ENCODE measurements around the gene ECI1. TPM values are rescaled to one million over a fixed set of nuclear protein-coding genes. Genes with fewer than 3 reads are reported as not detected.

ECI1 gene
- total and polyA plus RNA-seq, 2 of the 13 experiments (the other 11 are each of a cell fraction or from before 2014, with no cell fraction given) = 82.0 to 102 TPM

DNA sequence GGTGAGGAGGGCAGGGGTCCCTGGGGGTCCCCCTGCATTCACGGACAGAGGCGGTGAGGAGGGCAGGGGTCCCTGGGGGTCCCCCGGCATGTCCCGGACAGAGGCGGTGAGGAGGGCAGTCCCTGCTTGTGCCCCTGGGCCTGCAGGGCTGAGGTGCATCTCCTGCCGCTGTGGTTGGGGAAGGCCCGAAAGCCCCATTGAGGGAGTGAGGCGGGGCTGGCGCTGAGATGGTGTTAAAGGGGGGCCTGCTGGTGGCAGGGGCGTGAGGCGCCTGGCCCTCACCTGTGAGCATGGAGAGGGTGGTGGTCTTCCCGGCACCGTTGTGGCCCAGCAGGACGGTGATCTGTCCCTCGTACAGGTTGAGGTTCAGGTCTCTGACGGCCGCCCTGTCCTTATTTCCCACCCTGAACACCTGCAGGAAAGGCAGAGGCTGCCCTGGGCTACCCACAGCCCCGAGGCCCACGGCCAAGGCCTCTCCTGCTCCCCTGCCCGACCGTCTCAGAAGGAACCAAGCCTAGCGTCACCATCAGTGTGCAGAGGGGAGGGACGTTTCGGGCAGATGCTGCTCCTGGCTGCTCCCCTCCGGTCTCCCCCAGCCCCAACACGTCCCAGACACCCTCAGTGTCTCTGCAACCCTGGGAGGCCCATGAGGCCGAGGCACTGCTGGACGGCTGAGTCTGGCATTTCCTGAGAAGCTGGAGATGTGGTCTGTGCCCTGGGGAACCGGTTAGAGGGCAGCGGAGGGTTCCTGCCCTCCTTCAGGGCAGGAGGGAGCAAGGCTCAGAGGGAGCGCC, 47.9 kb upstream of the ECI1 start:
- DNase-seq (ENCODE audit: low spot score) = no peak
- WGBS (ENCODE audit: low lambda C conversion rate) = no CpG with 5 or more reads among the region's 31 CpGs
- POLR2A ChIA-PET = no interaction called here
- H3K4me3 ChIP-seq (replicated peaks in 1 of 3; ENCODE audit: insufficient read depth in 1 of 3, low read depth in 2 of 3, low read length in 3 of 3) = no peak overlapping the region
- in situ Hi-C loops (cut with HindIII; ENCODE audit: extremely low pct_ligation_motif_present, low pct_unique_long_range_greater_than_20kb) = no loop called here
- no peaks in the 10 kb centered on the region for H3K9me3 ChIP-seq (ENCODE audit: low read length)
- ATAC-seq = no peak; the same call in 1 of the 3 replicates
- H3K36me3 ChIP-seq (replicated peaks in 1 of 2; ENCODE audit: control insufficient read depth in 1 of 2, insufficient read depth in 2 of 2, low read length in 2 of 2) = no peaks in the 10 kb centered on the region
- H2AFZ ChIP-seq (ENCODE audit: low read length) = no peak overlapping the region
- no peaks in the 10 kb centered on the region for H3K79me2 ChIP-seq (ENCODE audit: insufficient read depth, low read length)
- H3K27ac ChIP-seq (ENCODE audit: extremely low read length, insufficient read depth, low read length) = no peak overlapping the region
- intact Hi-C loops (cut with micrococcal nuclease; ENCODE audit: unreplicated experiment) = no loop called here
- FAIRE-seq = no peak
- H3K4me1 ChIP-seq (ENCODE audit: insufficient read depth, low read length) = peaks cover 10% of the 10 kb centered on the region
- H4K20me1 ChIP-seq (ENCODE audit: insufficient read depth, low read length) = no peaks in the 10 kb centered on the region
- no peak overlapping the region for H3K9ac ChIP-seq (ENCODE audit: insufficient read depth, low read depth, low read length)
- CTCF ChIA-PET (ENCODE audit: low intra/inter-chr PET ratio, low total read pairs) = no interaction called here
- H3K4me2 ChIP-seq (ENCODE audit: low read depth, low read length) = no peak overlapping the region
- H3K27me3 ChIP-seq (ENCODE audit: control insufficient read depth in 1 of 2, insufficient read depth in 2 of 2, low read length in 2 of 2) = peaks cover 10 to 42% of the 10 kb centered on the region in 2 experiments; a peak in 4 of 5 replicates
- BruUV-seq (replicated peaks) = no TSS peak
- TF ChIP-seq, protein P1, sequence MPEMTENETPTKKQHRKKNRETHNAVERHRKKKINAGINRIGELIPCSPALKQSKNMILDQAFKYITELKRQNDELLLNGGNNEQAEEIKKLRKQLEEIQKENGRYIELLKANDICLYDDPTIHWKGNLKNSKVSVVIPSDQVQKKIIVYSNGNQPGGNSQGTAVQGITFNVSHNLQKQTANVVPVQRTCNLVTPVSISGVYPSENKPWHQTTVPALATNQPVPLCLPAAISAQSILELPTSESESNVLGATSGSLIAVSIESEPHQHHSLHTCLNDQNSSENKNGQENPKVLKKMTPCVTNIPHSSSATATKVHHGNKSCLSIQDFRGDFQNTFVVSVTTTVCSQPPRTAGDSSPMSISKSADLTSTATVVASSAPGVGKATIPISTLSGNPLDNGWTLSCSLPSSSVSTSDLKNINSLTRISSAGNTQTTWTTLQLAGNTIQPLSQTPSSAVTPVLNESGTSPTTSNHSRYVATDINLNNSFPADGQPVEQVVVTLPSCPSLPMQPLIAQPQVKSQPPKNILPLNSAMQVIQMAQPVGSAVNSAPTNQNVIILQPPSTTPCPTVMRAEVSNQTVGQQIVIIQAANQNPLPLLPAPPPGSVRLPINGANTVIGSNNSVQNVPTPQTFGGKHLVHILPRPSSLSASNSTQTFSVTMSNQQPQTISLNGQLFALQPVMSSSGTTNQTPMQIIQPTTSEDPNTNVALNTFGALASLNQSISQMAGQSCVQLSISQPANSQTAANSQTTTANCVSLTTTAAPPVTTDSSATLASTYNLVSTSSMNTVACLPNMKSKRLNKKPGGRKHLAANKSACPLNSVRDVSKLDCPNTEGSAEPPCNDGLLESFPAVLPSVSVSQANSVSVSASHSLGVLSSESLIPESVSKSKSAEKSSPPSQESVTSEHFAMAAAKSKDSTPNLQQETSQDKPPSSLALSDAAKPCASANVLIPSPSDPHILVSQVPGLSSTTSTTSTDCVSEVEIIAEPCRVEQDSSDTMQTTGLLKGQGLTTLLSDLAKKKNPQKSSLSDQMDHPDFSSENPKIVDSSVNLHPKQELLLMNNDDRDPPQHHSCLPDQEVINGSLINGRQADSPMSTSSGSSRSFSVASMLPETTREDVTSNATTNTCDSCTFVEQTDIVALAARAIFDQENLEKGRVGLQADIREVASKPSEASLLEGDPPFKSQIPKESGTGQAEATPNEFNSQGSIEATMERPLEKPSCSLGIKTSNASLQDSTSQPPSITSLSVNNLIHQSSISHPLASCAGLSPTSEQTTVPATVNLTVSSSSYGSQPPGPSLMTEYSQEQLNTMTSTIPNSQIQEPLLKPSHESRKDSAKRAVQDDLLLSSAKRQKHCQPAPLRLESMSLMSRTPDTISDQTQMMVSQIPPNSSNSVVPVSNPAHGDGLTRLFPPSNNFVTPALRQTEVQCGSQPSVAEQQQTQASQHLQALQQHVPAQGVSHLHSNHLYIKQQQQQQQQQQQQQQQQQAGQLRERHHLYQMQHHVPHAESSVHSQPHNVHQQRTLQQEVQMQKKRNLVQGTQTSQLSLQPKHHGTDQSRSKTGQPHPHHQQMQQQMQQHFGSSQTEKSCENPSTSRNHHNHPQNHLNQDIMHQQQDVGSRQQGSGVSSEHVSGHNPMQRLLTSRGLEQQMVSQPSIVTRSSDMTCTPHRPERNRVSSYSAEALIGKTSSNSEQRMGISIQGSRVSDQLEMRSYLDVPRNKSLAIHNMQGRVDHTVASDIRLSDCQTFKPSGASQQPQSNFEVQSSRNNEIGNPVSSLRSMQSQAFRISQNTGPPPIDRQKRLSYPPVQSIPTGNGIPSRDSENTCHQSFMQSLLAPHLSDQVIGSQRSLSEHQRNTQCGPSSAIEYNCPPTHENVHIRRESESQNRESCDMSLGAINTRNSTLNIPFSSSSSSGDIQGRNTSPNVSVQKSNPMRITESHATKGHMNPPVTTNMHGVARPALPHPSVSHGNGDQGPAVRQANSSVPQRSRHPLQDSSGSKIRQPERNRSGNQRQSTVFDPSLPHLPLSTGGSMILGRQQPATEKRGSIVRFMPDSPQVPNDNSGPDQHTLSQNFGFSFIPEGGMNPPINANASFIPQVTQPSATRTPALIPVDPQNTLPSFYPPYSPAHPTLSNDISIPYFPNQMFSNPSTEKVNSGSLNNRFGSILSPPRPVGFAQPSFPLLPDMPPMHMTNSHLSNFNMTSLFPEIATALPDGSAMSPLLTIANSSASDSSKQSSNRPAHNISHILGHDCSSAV (CRISPR knock-in tag; IDR thresholded peaks at IDR 0.05; ENCODE audit: borderline replicate concordance) = no peak
- TF ChIP-seq, protein P2, sequence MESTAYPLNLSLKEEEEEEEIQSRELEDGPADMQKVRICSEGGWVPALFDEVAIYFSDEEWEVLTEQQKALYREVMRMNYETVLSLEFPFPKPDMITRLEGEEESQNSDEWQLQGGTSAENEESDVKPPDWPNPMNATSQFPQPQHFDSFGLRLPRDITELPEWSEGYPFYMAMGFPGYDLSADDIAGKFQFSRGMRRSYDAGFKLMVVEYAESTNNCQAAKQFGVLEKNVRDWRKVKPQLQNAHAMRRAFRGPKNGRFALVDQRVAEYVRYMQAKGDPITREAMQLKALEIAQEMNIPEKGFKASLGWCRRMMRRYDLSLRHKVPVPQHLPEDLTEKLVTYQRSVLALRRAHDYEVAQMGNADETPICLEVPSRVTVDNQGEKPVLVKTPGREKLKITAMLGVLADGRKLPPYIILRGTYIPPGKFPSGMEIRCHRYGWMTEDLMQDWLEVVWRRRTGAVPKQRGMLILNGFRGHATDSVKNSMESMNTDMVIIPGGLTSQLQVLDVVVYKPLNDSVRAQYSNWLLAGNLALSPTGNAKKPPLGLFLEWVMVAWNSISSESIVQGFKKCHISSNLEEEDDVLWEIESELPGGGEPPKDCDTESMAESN (CRISPR knock-in tag; conservative IDR thresholded peaks at IDR 0.05) = no peak
- no peak for TF ChIP-seq PCBP1 (IDR thresholded peaks at IDR 0.05; ENCODE audit: borderline replicate concordance, low read depth, low read length)
- no peak for TF ChIP-seq IRX3 (CRISPR knock-in tag; IDR thresholded peaks at IDR 0.05; ENCODE audit: borderline replicate concordance, low read depth)
- TF ChIP-seq KDM6A (CRISPR knock-in tag; IDR thresholded peaks at IDR 0.05; ENCODE audit: low read depth) = no peak
- no peak for TF ChIP-seq ETV5 (CRISPR knock-in tag; IDR thresholded peaks at IDR 0.05; ENCODE audit: borderline replicate concordance)
- TF ChIP-seq, protein P3, sequence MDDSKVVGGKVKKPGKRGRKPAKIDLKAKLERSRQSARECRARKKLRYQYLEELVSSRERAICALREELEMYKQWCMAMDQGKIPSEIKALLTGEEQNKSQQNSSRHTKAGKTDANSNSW (CRISPR knock-in tag; IDR thresholded peaks at IDR 0.05; ENCODE audit: borderline replicate concordance) = no peak
- TF ChIP-seq ZNF343 (CRISPR knock-in tag; IDR thresholded peaks at IDR 0.05) = no peak
- TF ChIP-seq ZNF317 (CRISPR knock-in tag; IDR thresholded peaks at IDR 0.05) = no peak
- no peak for TF ChIP-seq ATRX (CRISPR knock-in tag; IDR thresholded peaks at IDR 0.05; ENCODE audit: borderline replicate concordance)
- no peak for TF ChIP-seq BRCA1 (CRISPR knock-in tag; IDR thresholded peaks at IDR 0.05)

All from HepG2 (cell line).